ENCODE results near the gene ST13.

DNA sequence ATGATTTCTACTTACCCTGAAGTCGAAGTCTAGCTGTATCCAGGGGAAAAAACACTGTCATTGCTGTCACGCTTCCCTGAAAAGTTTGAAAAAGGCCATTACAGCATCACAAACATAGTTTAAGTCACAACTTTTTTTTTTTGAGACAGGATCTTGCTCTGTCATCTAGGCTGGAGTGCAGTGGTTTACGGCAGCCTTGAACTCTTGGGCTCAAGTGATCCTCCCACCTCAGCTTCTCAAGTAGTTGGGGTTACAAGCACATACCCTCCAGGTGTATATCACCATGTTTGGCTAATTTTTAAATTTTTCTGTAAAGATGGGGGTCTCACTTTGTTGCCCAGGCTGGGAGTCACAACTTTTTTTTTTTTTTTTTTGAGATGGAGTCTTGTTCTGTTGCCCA is 57.4 kb downstream of the ST13 start:
- TF ChIP-seq POLR2A (IDR thresholded peaks at IDR 0.05): no peak
- TF ChIP-seq, protein P1, sequence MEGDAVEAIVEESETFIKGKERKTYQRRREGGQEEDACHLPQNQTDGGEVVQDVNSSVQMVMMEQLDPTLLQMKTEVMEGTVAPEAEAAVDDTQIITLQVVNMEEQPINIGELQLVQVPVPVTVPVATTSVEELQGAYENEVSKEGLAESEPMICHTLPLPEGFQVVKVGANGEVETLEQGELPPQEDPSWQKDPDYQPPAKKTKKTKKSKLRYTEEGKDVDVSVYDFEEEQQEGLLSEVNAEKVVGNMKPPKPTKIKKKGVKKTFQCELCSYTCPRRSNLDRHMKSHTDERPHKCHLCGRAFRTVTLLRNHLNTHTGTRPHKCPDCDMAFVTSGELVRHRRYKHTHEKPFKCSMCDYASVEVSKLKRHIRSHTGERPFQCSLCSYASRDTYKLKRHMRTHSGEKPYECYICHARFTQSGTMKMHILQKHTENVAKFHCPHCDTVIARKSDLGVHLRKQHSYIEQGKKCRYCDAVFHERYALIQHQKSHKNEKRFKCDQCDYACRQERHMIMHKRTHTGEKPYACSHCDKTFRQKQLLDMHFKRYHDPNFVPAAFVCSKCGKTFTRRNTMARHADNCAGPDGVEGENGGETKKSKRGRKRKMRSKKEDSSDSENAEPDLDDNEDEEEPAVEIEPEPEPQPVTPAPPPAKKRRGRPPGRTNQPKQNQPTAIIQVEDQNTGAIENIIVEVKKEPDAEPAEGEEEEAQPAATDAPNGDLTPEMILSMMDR (IDR thresholded peaks at IDR 0.05 in 4 of 5, conservative IDR thresholded peaks at IDR 0.05 in 1 of 5): no peak

All from gastrocnemius medialis (tissue), 4 donors.